ENCODE results near the gene MIEN1.

DNA sequence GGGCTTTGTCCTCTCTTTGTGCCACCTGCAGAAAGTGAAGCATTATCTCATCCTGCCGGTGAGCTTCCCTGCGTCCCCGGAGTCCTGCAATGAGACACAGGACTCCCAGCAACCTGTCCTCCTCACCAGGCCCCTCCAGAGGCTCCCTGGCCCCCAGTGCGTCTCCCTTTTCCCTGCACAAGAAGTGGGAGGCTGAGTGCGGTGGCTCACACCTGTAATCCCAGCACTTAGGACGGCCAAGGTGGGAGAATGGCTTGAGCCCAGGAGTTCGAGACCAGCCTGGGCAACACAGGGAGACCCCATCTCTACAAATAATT lies 15.8 kb upstream of the MIEN1 start:
- TF ChIP-seq, protein P1, sequence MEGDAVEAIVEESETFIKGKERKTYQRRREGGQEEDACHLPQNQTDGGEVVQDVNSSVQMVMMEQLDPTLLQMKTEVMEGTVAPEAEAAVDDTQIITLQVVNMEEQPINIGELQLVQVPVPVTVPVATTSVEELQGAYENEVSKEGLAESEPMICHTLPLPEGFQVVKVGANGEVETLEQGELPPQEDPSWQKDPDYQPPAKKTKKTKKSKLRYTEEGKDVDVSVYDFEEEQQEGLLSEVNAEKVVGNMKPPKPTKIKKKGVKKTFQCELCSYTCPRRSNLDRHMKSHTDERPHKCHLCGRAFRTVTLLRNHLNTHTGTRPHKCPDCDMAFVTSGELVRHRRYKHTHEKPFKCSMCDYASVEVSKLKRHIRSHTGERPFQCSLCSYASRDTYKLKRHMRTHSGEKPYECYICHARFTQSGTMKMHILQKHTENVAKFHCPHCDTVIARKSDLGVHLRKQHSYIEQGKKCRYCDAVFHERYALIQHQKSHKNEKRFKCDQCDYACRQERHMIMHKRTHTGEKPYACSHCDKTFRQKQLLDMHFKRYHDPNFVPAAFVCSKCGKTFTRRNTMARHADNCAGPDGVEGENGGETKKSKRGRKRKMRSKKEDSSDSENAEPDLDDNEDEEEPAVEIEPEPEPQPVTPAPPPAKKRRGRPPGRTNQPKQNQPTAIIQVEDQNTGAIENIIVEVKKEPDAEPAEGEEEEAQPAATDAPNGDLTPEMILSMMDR (IDR thresholded peaks at IDR 0.05) = no peak
- TF ChIP-seq EZH2 (IDR thresholded peaks at IDR 0.05; ENCODE audit: borderline replicate concordance, insufficient read depth, low read depth, low read length, poor library complexity, severe bottlenecking) = no peak
